Heart right ventricle (tissue), 16 donors: Measurements from ENCODE around the gene SMYD5. TPM values are rescaled to one million over a fixed set of nuclear protein-coding genes. Genes with fewer than 3 reads are reported as not detected.
"Not testable (repeated sequence)": the region's sequence is repeated elsewhere in the genome, so short reads cannot be mapped to it uniquely, and the experiment has no call there.

Experiments
- ATAC-seq, 8 donors: fragments of 200-7000 bp; cut with Tn5 transposase; one replicate each; pipeline ENCODE4 v1.9.1; 2020; ENCODE audit warnings: mild to moderate bottlenecking in 8 of 8, moderate library complexity in 8 of 8, moderate number of reproducible peaks in 1 of 8
- DNase-seq, 2 donors: peaks; one replicate each; pipeline ENCODE4 v3.0.0-alpha.2; 2020
- H3K27ac ChIP-seq, 10 donors: fragments of 200-600 bp; sonication (generic) in 2 of 10; one replicate each; pipeline versions ENCODE4 v1.5.0 to v1.8.0; 2020 to 2022; ENCODE audit warnings: mild to moderate bottlenecking in 3 of 10
- H3K27me3 ChIP-seq, 7 donors: fragments of 200-600 bp; one replicate each; pipeline ENCODE4 v1.8.0; 2021 to 2022; ENCODE audit warnings: mild to moderate bottlenecking in 2 of 7
- H3K36me3 ChIP-seq, 9 donors: fragments of 200-600 bp; sonication (generic) in 1 of 9; one replicate each; pipeline versions ENCODE4 v1.5.0 to v1.8.0; 2020 to 2022; ENCODE audit warnings: mild to moderate bottlenecking in 2 of 9
- H3K4me1 ChIP-seq, 9 donors: fragments of 200-600 bp; sonication (generic) in 1 of 9; one replicate each; pipeline versions ENCODE4 v1.5.0 to v1.8.0; 2020 to 2022; ENCODE audit warnings: mild to moderate bottlenecking in 4 of 9
- H3K4me3 ChIP-seq, 10 donors: fragments of 200-600 bp; sonication (generic) in 2 of 10; one replicate each; pipeline versions ENCODE4 v1.5.0 to v1.8.0; 2020 to 2022; ENCODE audit warnings: mild to moderate bottlenecking in 7 of 10, moderate library complexity in 2 of 10
- H3K9me3 ChIP-seq, 11 donors: fragments of 200-600 bp in 10 of 11; sonication (generic) in 2 of 11; one replicate each; pipeline versions ENCODE4 v1.5.0 to v1.8.0; 2013 to 2022; ENCODE audit warnings: mild to moderate bottlenecking in 2 of 11, control low read depth in 1 of 11, moderate library complexity in 1 of 11
- WGBS, 2 donors: extraction: QIAGEN DNeasy Blood & Tissue Kit; methylation state at CpG; one replicate each; pipeline ENCODE4 v1.1.7; 2013; ENCODE audit warnings: inconsistent platforms in 1 of 2; 5-methylcytosine and 5-hydroxymethylcytosine counted together
- intact Hi-C, 10 donors: fragments of 100-400 bp; cut with DNase I; formaldehyde crosslinking; loops; one replicate each; pipeline versions ENCODE4 v1.11.1 to v1.14.2; 2022
- polyA plus RNA-seq, 2 donors: library from polyadenylated mRNA; stranded (reverse); fragments of 200-250 nt; gene quantifications; one replicate each; pipeline ENCODE4 v1.2.3, GENCODE V29; 2013
- total RNA-seq, 10 donors: library from RNA; stranded (reverse); fragmentation: NEBNext Ultra II Directional in 3 of 10; extraction: Animal tissue kit (Norgen Biotek cat#: 25700) in 3 of 10; gene quantifications; one replicate each; pipeline versions ENCODE4 v1.2.1 to v1.2.4, GENCODE V29; 2021 to 2023
- TF ChIP-seq, protein P1 (sequence below), 9 donors: fragments of 200-600 bp; sonication (generic) in 2 of 9; IDR thresholded peaks; one replicate each; pipeline versions ENCODE4 v1.5.0 to v1.8.0; 2021 to 2022; ENCODE audit warnings: antibody characterized with exemption in 9 of 9, mild to moderate bottlenecking in 5 of 9, moderate library complexity in 1 of 9
- donor health status: Arrhythmogenic right ventricular cardiomyopathy.
- donor health status: ischemic (EF 13 %, LVEDD 7.1; RV severe dilation, severe dysfunction).
- donor health status: healthy with polysubstance abuse.
- donor health status: DM: no; HTN: yes; CAD: no.
- donor health status: DM: no; HTN: no; CAD: no.
- donor health status: ischemic (EF 25% LVEDD 6.9; RV normal size, moderate dysfunction).
- donor health status: ischemic (EF 25% LVEDD 5.7; RV mildly dilated, moderate dysfunction).
- donor health status: healthy.
- donor health status: DM: yes; HTN: yes; CAD: no.
- donor health status: Ischemic cardiomyopathy.
- donor health status: ischemic (EF 35%, LVEDD 5.7; RV mildly dilated, moderate dysfunction).
- donor health status: nonischemic (EF 11% LVEDD 7.7; RV severe dilation, severe dysfunction).
- donor health status: DM: yes; HTN: yes; CAD: no.
- donor health status: PGD.
- donor health status: ischemic (EF 29% LVEDD 5.4; RV normal size, mild dysfunction).
- donor health status: nonischemic (EF 23%, LVEDD 6.1; RV moderate dilation, normal function).

SMYD5 gene
- total and polyA plus RNA-seq, 12 donors: 13.3 to 22.7 (median 17.5) TPM

DNA sequence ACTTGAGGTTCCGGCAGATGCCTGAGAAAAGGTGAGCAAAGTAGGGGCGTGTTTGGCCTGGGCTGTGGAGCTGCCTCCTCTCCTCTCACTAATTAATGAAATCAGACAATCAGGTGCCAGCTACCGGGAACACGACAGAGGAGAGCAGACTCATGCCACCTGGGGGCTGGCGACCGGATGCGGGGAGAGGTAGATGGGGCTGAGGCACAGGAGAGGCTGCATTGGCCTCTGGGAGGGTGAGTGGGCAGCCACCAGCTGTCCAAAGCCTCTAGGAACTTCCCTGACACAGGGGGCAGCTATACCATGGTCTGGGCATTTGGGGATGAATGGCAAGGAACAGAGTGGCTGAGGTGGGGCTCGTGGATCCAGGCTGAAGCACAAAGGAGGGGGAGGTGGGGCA is 45.2 kb downstream of the SMYD5 start:
- Histone ChIP-seq H3K9me3 (no peaks in the 10 kb centered on the region), H3K27me3 (peaks cover 0 to 4% (median 0%) of the 10 kb centered on the region in 7 donors), H3K4me3 (no peak overlapping the region), H3K4me1 (peaks cover 0 to 5% (median 0%) of the 10 kb centered on the region in 9 donors), H3K36me3 (peaks cover 0 to 10% (median 0%) of the 10 kb centered on the region in 9 donors), H3K27ac (no peak overlapping the region)
- DNase-seq (no peak), ATAC-seq (no peak)
- intact Hi-C loops: no loop called here
- WGBS, 2 donors: 91 to 93% methylated on average over 8 of the region's 8 CpGs
- TF ChIP-seq, protein P1, sequence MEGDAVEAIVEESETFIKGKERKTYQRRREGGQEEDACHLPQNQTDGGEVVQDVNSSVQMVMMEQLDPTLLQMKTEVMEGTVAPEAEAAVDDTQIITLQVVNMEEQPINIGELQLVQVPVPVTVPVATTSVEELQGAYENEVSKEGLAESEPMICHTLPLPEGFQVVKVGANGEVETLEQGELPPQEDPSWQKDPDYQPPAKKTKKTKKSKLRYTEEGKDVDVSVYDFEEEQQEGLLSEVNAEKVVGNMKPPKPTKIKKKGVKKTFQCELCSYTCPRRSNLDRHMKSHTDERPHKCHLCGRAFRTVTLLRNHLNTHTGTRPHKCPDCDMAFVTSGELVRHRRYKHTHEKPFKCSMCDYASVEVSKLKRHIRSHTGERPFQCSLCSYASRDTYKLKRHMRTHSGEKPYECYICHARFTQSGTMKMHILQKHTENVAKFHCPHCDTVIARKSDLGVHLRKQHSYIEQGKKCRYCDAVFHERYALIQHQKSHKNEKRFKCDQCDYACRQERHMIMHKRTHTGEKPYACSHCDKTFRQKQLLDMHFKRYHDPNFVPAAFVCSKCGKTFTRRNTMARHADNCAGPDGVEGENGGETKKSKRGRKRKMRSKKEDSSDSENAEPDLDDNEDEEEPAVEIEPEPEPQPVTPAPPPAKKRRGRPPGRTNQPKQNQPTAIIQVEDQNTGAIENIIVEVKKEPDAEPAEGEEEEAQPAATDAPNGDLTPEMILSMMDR (IDR thresholded peaks at IDR 0.05): no peak

DNA sequence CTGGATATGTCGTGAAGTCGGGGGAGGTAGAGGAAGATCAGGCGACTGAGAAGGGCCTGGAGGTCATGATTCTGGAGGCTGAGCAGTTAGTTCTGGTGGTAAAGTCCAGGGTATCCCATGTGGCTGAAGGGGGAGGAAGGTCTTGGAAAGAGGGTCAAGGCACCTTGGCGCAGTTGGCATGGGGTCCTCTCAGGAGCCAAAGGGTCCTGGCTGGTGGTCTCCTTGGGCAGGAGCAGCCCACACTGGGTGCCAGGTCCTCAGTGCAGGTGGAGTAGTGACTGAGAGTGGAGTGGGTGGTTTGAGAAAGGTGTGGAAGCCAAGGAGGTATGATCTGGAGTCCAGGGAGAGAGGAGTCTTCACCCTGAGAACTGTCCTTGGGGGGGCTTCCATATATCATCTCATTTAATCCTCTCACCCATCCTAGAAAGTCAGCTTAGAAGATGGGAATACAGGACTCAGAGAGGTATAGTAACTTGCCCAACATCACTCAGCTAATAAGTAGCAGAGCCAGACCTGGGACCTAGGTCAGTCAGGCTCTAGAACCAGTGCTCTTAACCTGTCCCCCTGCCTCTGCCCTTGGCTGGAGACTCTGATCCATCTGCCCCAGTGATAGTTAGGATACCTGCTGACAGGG is 45.8 kb downstream of the SMYD5 start:
- intact Hi-C loops: no loop called here
- no peak for DNase-seq
- H3K27ac ChIP-seq: no peak overlapping the region
- WGBS, 2 donors: 70 to 95% methylated on average over 4 of the region's 4 CpGs
- no peak overlapping the region for H3K4me3 ChIP-seq
- peaks cover 0 to 5% (median 0%) of the 10 kb centered on the region in 9 donors for H3K4me1 ChIP-seq
- ATAC-seq: no peak
- no peaks in the 10 kb centered on the region for H3K9me3 ChIP-seq
- TF ChIP-seq, protein P1 (IDR thresholded peaks at IDR 0.05): no peak
- H3K36me3 ChIP-seq: peaks cover 0 to 5% (median 0%) of the 10 kb centered on the region in 9 donors
- peaks cover 0 to 4% (median 2%) of the 10 kb centered on the region in 7 donors for H3K27me3 ChIP-seq

DNA sequence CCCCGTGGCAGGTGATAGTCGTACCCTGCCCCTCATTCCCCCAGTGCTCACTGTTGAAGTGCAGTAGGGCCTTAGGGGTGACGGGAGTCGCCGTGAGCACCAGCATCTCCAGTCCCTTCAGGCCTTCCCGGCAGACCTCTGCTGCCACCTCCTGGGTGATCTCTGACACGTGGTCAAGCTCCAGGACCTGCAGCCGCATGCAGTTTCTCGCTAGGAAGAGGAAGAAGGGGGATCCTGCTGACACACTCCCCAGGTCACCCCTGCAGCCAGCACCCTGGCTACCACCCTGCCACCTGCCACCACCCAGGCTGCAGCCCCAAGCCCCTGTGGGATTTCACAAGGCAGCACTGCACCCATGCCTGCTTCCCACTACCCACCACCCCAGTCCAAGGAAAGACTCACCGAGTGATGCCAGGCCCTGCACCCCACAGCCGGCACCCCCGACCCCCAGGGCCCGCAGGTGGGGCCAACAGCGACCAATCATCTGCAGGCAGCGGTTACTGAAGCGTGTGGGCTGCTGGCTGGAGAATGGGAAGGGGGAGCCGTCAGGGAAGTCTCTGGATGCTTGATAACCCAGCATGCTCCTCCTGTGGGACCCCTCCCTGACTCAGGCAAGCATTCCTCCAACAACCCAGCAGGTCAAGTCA is 46.4 kb downstream of the SMYD5 start:
- ATAC-seq (peak in 7 of 8 donors; percentile 43 to 75 (median 52)), DNase-seq (peak in 1 of 2 donors; percentile 38)
- intact Hi-C loops: no loop called here
- Histone ChIP-seq H3K9me3 (no peaks in the 10 kb centered on the region), H3K4me3 (no peak overlapping the region), H3K36me3 (no peaks in the 10 kb centered on the region), H3K27me3 (peaks cover 0 to 11% (median 6%) of the 10 kb centered on the region in 7 donors), H3K27ac (no peak overlapping the region), H3K4me1 (peaks cover 0 to 5% (median 0%) of the 10 kb centered on the region in 9 donors)
- TF ChIP-seq, protein P1 (IDR thresholded peaks at IDR 0.05): peak in 7 of 9 donors; percentile 41 to 60 (median 54)
- WGBS, 2 donors: 10 to 21% methylated on average over 17 of the region's 17 CpGs

DNA sequence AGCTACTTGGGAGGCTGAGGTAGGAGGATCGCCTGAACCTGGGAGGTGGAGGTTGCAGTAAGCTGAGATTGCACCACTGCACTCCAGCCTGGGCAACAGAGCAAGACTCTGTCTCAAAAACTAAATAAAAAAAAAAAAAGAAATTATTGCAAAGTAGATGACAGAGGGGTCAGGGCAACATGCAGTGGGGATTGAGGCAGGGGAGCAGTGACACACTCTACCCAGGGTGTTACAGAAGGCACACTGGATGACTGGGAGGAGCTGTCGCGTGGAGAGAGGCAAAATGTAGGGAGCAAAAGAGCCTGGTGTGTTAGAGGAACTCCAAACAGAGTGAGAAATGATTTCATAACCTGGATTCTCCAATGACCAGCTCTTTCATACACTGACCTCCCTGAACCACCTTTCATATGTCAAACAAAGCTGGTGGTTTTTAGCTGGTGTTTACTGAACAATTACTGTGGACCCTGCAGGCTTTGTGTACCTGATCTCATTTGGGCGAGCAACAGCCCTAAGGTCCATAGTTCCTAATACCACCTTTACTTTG is 48.1 kb downstream of the SMYD5 start:
- H3K36me3 ChIP-seq: no peaks in the 10 kb centered on the region
- no peak overlapping the region for H3K27ac ChIP-seq
- intact Hi-C loops: no loop called here
- TF ChIP-seq, protein P1 (IDR thresholded peaks at IDR 0.05): no peak
- H3K4me1 ChIP-seq: peaks cover 0 to 5% (median 0%) of the 10 kb centered on the region in 9 donors
- DNase-seq: no peak
- no peak for ATAC-seq
- H3K27me3 ChIP-seq: peaks cover 0 to 28% (median 21%) of the 10 kb centered on the region in 7 donors
- H3K9me3 ChIP-seq: no peaks in the 10 kb centered on the region
- 94 to 95% methylated on average over 4 of the region's 4 CpGs for WGBS, 2 donors
- no peak overlapping the region for H3K4me3 ChIP-seq

DNA sequence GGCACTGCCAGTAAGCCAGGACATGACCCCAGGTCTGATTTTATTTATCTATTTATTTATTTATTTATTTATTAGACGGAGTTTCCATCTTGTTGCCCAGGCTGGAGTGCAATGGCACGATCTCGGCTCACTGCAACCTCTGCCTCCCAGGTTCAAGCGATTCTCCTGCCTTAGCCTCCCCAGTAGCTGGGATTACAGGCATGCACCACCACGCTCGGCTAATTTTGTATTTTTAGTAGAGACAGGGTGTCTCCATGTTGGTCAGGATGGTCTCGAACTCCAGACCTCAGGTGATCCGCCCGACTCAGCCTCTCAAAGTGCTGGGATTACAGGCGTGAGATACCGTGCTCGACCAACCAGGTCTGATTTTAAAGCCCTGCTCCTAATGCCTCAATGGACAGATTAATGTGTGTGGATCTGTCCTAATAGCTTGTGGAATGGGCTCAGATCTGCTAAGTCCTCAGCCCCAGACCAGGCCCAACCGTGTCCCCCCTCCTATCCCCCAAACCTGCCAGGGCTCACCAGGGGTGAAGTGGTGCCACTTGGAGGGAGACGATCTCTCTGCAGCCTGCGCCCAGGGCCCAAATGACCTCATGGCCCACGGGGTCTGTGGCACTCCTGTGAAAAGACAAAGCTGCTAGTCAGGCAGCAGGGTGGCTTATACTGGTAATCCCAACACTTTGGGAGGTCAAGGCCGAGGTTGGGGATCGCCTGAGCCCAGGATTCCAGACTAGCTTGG is 48.8 kb downstream of the SMYD5 start:
- H3K27ac ChIP-seq, DNase-seq, H3K4me3 ChIP-seq, ATAC-seq, H3K36me3 ChIP-seq, H3K9me3 ChIP-seq, H3K4me1 ChIP-seq, intact Hi-C loops: not testable (repeated sequence)
- H3K27me3 ChIP-seq: peaks cover 1 to 35% (median 28%) of the 10 kb centered on the region in 7 donors
- 91 to 92% methylated on average over 18 of the region's 18 CpGs for WGBS, 2 donors
